Measurements from ENCODE around the gene ZBTB8A.
"Not testable (repeated sequence)": the region's sequence is repeated elsewhere in the genome, so short reads cannot be mapped to it uniquely, and the experiment has no call there.

ZBTB8A gene

GRCh38 chr1:32630173-32630572 is 90.9 kb downstream of the ZBTB8A start:
- H3K27ac ChIP-seq (ENCODE audit: insufficient read depth, low read length, poor library complexity, severe bottlenecking); DNase-seq; H3K4me3 ChIP-seq (ENCODE audit: insufficient read depth, low read depth, low read length, poor library complexity, severe bottlenecking); H3K27me3 ChIP-seq (replicated peaks; ENCODE audit: control insufficient read depth, insufficient read depth, low read length, poor library complexity, severe bottlenecking); H3K4me1 ChIP-seq (ENCODE audit: control insufficient read depth, insufficient read depth, low read length, poor library complexity, severe bottlenecking); H3K9me3 ChIP-seq (ENCODE audit: control insufficient read depth, low read length): not testable (repeated sequence)
- H3K36me3 ChIP-seq (ENCODE audit: control insufficient read depth, insufficient read depth, low read length): peaks cover 18% of the 10 kb centered on the region

GRCh38 chr1:32632829-32633228 is 93.6 kb downstream of the ZBTB8A start:
- H3K9me3 ChIP-seq (ENCODE audit: control insufficient read depth, low read length): no peaks in the 10 kb centered on the region
- no peaks in the 10 kb centered on the region for H3K27me3 ChIP-seq (replicated peaks; ENCODE audit: control insufficient read depth, insufficient read depth, low read length, poor library complexity, severe bottlenecking)
- DNase-seq: no peak
- H3K36me3 ChIP-seq (ENCODE audit: control insufficient read depth, insufficient read depth, low read length): peaks cover 18% of the 10 kb centered on the region
- H3K4me1 ChIP-seq (ENCODE audit: control insufficient read depth, insufficient read depth, low read length, poor library complexity, severe bottlenecking): no peaks in the 10 kb centered on the region
- H3K27ac ChIP-seq (ENCODE audit: insufficient read depth, low read length, poor library complexity, severe bottlenecking): no peak overlapping the region
- no peak overlapping the region for H3K4me3 ChIP-seq (ENCODE audit: insufficient read depth, low read depth, low read length, poor library complexity, severe bottlenecking)

GRCh38 chr1:32635508-32636277 is 96.5 kb downstream of the ZBTB8A start:
- H3K4me1 ChIP-seq (ENCODE audit: control insufficient read depth, insufficient read depth, low read length, poor library complexity, severe bottlenecking): no peaks in the 10 kb centered on the region
- H3K27ac ChIP-seq (ENCODE audit: insufficient read depth, low read length, poor library complexity, severe bottlenecking): no peak overlapping the region
- H3K36me3 ChIP-seq (ENCODE audit: control insufficient read depth, insufficient read depth, low read length): peaks cover 10% of the 10 kb centered on the region
- no peak for DNase-seq
- H3K27me3 ChIP-seq (replicated peaks; ENCODE audit: control insufficient read depth, insufficient read depth, low read length, poor library complexity, severe bottlenecking): no peaks in the 10 kb centered on the region
- no peaks in the 10 kb centered on the region for H3K9me3 ChIP-seq (ENCODE audit: control insufficient read depth, low read length)
- no peak overlapping the region for H3K4me3 ChIP-seq (ENCODE audit: insufficient read depth, low read depth, low read length, poor library complexity, severe bottlenecking)

- Histone ChIP-seq H3K9me3 (ENCODE audit: control insufficient read depth, low read length) (no peaks in the 10 kb centered on the region), H3K4me1 (ENCODE audit: control insufficient read depth, insufficient read depth, low read length, poor library complexity, severe bottlenecking) (no peaks in the 10 kb centered on the region), H3K27ac (ENCODE audit: insufficient read depth, low read length, poor library complexity, severe bottlenecking) (no peak overlapping the region), H3K4me3 (ENCODE audit: insufficient read depth, low read depth, low read length, poor library complexity, severe bottlenecking) (no peak overlapping the region), H3K27me3 (replicated peaks; ENCODE audit: control insufficient read depth, insufficient read depth, low read length, poor library complexity, severe bottlenecking) (no peaks in the 10 kb centered on the region), H3K36me3 (ENCODE audit: control insufficient read depth, insufficient read depth, low read length) (peaks cover 10% of the 10 kb centered on the region)
- DNase-seq: no peak
Measured at GRCh38 chr1:32636914-32637645, 97.9 kb downstream of the ZBTB8A start.

DNA sequence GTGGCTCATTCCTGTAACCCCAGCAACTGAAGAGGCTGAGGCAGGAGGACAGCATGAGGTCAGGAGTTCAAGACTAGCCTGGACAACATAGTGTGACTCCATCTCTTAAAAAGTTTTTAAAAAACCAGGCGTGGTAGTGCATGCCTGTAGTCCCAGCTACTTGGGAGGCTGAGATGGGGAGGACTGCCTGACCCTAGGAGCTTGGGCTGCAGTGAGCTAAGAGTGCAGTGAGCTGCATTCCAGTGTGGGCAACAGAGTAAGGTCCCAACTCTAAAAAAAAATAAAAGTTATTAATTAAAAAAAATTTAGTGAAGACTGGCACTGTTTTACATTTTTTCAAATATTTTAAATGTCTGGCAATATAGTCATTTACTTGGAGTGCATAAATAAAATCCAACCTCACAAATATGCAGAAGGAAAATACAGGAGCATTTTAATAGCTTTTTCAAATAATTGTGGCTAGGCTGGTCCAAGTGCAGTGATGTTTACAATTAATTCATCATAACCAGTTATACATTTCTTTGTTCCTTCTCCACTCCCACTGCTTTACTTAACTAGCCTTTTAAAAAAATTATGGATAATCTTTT is 100.4 kb downstream of the ZBTB8A start:
- Histone ChIP-seq H3K4me1 (ENCODE audit: control insufficient read depth, insufficient read depth, low read length, poor library complexity, severe bottlenecking) (no peaks in the 10 kb centered on the region), H3K4me3 (ENCODE audit: insufficient read depth, low read depth, low read length, poor library complexity, severe bottlenecking) (no peak overlapping the region), H3K36me3 (ENCODE audit: control insufficient read depth, insufficient read depth, low read length) (no peaks in the 10 kb centered on the region), H3K27ac (ENCODE audit: insufficient read depth, low read length, poor library complexity, severe bottlenecking) (no peak overlapping the region), H3K27me3 (replicated peaks; ENCODE audit: control insufficient read depth, insufficient read depth, low read length, poor library complexity, severe bottlenecking) (no peaks in the 10 kb centered on the region), H3K9me3 (ENCODE audit: control insufficient read depth, low read length) (no peaks in the 10 kb centered on the region)
- DNase-seq: no peak

GRCh38 chr1:32642292-32642827 is 103.1 kb downstream of the ZBTB8A start:
- not testable (repeated sequence) for H3K4me1 ChIP-seq (ENCODE audit: control insufficient read depth, insufficient read depth, low read length, poor library complexity, severe bottlenecking); H3K4me3 ChIP-seq (ENCODE audit: insufficient read depth, low read depth, low read length, poor library complexity, severe bottlenecking); H3K27ac ChIP-seq (ENCODE audit: insufficient read depth, low read length, poor library complexity, severe bottlenecking); H3K9me3 ChIP-seq (ENCODE audit: control insufficient read depth, low read length); H3K36me3 ChIP-seq (ENCODE audit: control insufficient read depth, insufficient read depth, low read length); H3K27me3 ChIP-seq (replicated peaks; ENCODE audit: control insufficient read depth, insufficient read depth, low read length, poor library complexity, severe bottlenecking); DNase-seq

- H3K36me3 ChIP-seq (ENCODE audit: control insufficient read depth, insufficient read depth, low read length): no peaks in the 10 kb centered on the region
- H3K27ac ChIP-seq (ENCODE audit: insufficient read depth, low read length, poor library complexity, severe bottlenecking): no peak overlapping the region
- DNase-seq: no peak
- no peaks in the 10 kb centered on the region for H3K9me3 ChIP-seq (ENCODE audit: control insufficient read depth, low read length)
- H3K4me1 ChIP-seq (ENCODE audit: control insufficient read depth, insufficient read depth, low read length, poor library complexity, severe bottlenecking): peaks cover 8% of the 10 kb centered on the region
- no peak overlapping the region for H3K4me3 ChIP-seq (ENCODE audit: insufficient read depth, low read depth, low read length, poor library complexity, severe bottlenecking)
- H3K27me3 ChIP-seq (replicated peaks; ENCODE audit: control insufficient read depth, insufficient read depth, low read length, poor library complexity, severe bottlenecking): no peaks in the 10 kb centered on the region
Measured at GRCh38 chr1:32644426-32644825, 105.2 kb downstream of the ZBTB8A start.

DNA sequence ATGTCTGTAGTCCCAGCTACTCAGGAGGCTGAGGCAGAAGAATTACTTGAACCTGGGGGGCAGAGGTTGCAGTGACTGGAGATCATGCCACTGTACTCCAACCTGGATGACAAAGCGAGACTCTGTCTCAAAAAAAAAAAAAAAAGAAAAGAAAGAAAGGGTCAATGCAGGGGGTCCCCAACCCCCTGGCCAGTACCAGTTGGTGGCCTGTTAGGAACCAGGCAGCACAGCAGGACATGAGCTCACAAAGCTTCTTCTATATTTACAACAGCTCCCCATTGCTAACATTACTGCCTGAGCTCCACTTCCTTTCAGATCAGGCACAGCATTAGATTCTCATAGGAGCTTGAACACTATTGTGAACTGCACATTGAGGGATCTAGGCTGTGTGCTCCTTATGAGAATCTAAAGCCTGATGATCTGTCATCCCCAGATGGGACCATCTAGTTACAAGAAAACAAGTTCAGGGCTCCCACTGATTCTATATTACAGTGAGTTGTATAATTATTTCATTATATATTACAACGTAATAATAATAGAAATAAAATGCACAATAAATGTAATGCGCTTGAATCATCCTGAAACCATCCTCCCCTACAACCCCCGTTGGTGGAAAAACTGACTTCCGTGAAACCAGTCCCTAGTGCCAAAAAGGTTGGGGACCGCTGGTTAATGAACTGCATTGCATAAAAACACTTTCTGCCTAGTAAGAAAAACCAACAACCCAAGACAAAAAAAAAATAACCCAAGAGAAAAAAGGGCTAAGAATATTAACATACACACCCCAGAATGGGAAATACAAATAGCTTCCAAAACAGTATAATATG is 108.3 kb downstream of the ZBTB8A start:
- no peaks in the 10 kb centered on the region for H3K9me3 ChIP-seq (ENCODE audit: control insufficient read depth, low read length)
- H3K27ac ChIP-seq (ENCODE audit: insufficient read depth, low read length, poor library complexity, severe bottlenecking): no peak overlapping the region
- no peak for DNase-seq
- no peaks in the 10 kb centered on the region for H3K36me3 ChIP-seq (ENCODE audit: control insufficient read depth, insufficient read depth, low read length)
- H3K4me1 ChIP-seq (ENCODE audit: control insufficient read depth, insufficient read depth, low read length, poor library complexity, severe bottlenecking): peaks cover 15% of the 10 kb centered on the region
- H3K4me3 ChIP-seq (ENCODE audit: insufficient read depth, low read depth, low read length, poor library complexity, severe bottlenecking): no peak overlapping the region
- H3K27me3 ChIP-seq (replicated peaks; ENCODE audit: control insufficient read depth, insufficient read depth, low read length, poor library complexity, severe bottlenecking): no peaks in the 10 kb centered on the region

- Histone ChIP-seq H3K9me3 (ENCODE audit: control insufficient read depth, low read length) (no peaks in the 10 kb centered on the region), H3K4me3 (ENCODE audit: insufficient read depth, low read depth, low read length, poor library complexity, severe bottlenecking) (peak within 1 kb of the TSS; percentile 68), H3K36me3 (ENCODE audit: control insufficient read depth, insufficient read depth, low read length) (peaks cover under 1% of the 10 kb centered on the region), H3K27me3 (replicated peaks; ENCODE audit: control insufficient read depth, insufficient read depth, low read length, poor library complexity, severe bottlenecking) (no peaks in the 10 kb centered on the region), H3K27ac (ENCODE audit: insufficient read depth, low read length, poor library complexity, severe bottlenecking) (peak within 1 kb of the TSS; percentile 92), H3K4me1 (ENCODE audit: control insufficient read depth, insufficient read depth, low read length, poor library complexity, severe bottlenecking) (peaks cover 20% of the 10 kb centered on the region)
- peak; percentile 83 to 87 (median 86) for DNase-seq
Measured at GRCh38 chr1:32650248-32650751, 111.1 kb downstream of the ZBTB8A start, which contains the start of gene ZBTB8OS. Gene ZBTB8OS, minus strand, starts transcription at chr1:32650550. Its CDS starts 21 bp downstream, at chr1:32650529.

All from effector memory CD4-positive, alpha-beta T cell (primary cell).